ENCODE results near the gene NCOA5. TPM values are rescaled to one million over a fixed set of nuclear protein-coding genes. Genes with fewer than 3 reads are reported as not detected.
A peak's percentile ranks its signal among the peaks of the same experiment; 100 is the strongest.

The NCOA5 gene
- total and polyA plus RNA-seq, 10 of the 15 experiments (the other 5 are each of a cell fraction or from before 2014, with no cell fraction given), result 7.7 to 38.1 (median 30.1) TPM

DNA sequence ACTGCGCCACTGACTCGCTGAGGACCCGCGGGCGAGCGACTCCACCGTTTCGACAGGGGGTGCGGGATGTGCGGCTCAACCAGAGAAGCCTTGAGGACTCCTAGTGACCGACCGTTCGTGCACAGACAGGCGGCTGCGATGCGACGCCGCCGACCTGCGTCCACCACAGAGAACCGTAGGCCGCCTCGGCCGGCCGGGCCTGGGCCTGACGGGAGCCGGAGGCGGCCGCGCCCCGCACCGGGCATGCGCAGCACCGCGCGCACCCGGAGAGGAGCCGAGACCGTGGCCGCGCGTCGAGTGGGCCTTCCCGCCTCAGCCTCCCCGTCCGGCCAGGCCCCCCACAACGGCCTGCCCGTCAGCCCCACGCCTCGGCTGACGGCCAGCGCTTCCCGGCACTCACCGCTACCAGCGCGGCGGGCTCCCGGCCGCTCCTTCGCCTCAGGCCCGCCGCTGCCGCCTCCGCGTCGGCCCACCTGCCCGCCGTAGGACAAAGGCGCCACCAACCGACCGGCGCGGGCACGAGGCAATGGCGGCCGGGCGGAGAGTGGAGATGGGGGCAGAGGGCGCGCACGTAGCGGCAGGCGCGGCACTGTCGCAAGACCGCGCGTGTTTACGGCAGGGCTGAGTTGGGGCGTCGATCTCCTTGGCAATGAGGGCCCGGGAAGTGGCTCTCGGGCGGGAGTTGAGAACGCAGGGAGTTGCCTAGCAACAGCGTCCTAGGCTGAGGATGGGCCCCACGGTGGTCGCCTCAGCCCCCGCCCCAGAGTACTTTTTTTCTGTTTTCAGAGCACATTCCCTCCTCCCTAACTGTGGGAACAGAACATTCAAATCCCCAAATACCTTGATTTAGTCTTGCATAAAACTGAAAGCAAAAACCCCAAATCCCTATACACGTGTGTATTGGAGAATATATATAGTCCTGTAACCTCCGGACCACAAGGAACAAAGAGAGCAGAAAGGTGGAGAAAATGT is at the start of gene NCOA5 (continued):
- TF ChIP-seq ESRRA (IDR thresholded peaks at IDR 0.05; ENCODE audit: low read length), result no peak
- peak; percentile 40 to 64; a peak in 2 of 3 replicates for TF ChIP-seq EGR1 (IDR thresholded peaks at IDR 0.05; ENCODE audit: borderline replicate concordance in 1 of 2, low read depth in 2 of 2, low read length in 2 of 2)
- TF ChIP-seq, protein P1, sequence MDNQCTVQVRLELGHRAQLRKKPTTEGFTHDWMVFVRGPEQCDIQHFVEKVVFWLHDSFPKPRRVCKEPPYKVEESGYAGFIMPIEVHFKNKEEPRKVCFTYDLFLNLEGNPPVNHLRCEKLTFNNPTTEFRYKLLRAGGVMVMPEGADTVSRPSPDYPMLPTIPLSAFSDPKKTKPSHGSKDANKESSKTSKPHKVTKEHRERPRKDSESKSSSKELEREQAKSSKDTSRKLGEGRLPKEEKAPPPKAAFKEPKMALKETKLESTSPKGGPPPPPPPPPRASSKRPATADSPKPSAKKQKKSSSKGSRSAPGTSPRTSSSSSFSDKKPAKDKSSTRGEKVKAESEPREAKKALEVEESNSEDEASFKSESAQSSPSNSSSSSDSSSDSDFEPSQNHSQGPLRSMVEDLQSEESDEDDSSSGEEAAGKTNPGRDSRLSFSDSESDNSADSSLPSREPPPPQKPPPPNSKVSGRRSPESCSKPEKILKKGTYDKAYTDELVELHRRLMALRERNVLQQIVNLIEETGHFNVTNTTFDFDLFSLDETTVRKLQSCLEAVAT (IDR thresholded peaks at IDR 0.05), result no peak
- TF ChIP-seq CREM (IDR thresholded peaks at IDR 0.05; ENCODE audit: low read depth), result peak; percentile 73
- no peak for TF ChIP-seq SMC3 (IDR thresholded peaks at IDR 0.05; ENCODE audit: borderline replicate concordance, low read length)
- TF ChIP-seq GATAD2B (conservative IDR thresholded peaks at IDR 0.05; ENCODE audit: low read depth), result peak; percentile 95
- TF ChIP-seq ASH2L (IDR thresholded peaks at IDR 0.05; ENCODE audit: borderline replicate concordance, low read depth), result 0 out of 2 replicates have a peak, but pooled peaks have one; percentile 68
- no peak for TF ChIP-seq GABPA (IDR thresholded peaks at IDR 0.05; ENCODE audit: low read depth)
- TF ChIP-seq MTA3 (IDR thresholded peaks at IDR 0.05; ENCODE audit: borderline replicate concordance, low read length), result no peak
- TF ChIP-seq ZNF274 (IDR thresholded peaks at IDR 0.05; ENCODE audit: insufficient read depth, insufficient read length), result no peak
- TF ChIP-seq TBL1XR1 (IDR thresholded peaks at IDR 0.05; ENCODE audit: low read depth, low read length), result peak; percentile 23; the same call in 1 of the 2 replicates
- no peak; the same call in 1 of the 2 replicates for TF ChIP-seq TARDBP (IDR thresholded peaks at IDR 0.05; ENCODE audit: borderline replicate concordance)
- TF ChIP-seq, protein P2, sequence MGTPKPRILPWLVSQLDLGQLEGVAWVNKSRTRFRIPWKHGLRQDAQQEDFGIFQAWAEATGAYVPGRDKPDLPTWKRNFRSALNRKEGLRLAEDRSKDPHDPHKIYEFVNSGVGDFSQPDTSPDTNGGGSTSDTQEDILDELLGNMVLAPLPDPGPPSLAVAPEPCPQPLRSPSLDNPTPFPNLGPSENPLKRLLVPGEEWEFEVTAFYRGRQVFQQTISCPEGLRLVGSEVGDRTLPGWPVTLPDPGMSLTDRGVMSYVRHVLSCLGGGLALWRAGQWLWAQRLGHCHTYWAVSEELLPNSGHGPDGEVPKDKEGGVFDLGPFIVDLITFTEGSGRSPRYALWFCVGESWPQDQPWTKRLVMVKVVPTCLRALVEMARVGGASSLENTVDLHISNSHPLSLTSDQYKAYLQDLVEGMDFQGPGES (IDR thresholded peaks at IDR 0.05), result no peak
- TF ChIP-seq MYB (IDR thresholded peaks at IDR 0.05; ENCODE audit: borderline replicate concordance, low read depth, low read length), result no peak
- no peak for TF ChIP-seq SRF (IDR thresholded peaks at IDR 0.05; ENCODE audit: low read depth in 2 of 2, low read length in 2 of 2)
- TF ChIP-seq, protein P3, sequence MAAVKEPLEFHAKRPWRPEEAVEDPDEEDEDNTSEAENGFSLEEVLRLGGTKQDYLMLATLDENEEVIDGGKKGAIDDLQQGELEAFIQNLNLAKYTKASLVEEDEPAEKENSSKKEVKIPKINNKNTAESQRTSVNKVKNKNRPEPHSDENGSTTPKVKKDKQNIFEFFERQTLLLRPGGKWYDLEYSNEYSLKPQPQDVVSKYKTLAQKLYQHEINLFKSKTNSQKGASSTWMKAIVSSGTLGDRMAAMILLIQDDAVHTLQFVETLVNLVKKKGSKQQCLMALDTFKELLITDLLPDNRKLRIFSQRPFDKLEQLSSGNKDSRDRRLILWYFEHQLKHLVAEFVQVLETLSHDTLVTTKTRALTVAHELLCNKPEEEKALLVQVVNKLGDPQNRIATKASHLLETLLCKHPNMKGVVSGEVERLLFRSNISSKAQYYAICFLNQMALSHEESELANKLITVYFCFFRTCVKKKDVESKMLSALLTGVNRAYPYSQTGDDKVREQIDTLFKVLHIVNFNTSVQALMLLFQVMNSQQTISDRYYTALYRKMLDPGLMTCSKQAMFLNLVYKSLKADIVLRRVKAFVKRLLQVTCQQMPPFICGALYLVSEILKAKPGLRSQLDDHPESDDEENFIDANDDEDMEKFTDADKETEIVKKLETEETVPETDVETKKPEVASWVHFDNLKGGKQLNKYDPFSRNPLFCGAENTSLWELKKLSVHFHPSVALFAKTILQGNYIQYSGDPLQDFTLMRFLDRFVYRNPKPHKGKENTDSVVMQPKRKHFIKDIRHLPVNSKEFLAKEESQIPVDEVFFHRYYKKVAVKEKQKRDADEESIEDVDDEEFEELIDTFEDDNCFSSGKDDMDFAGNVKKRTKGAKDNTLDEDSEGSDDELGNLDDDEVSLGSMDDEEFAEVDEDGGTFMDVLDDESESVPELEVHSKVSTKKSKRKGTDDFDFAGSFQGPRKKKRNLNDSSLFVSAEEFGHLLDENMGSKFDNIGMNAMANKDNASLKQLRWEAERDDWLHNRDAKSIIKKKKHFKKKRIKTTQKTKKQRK (IDR thresholded peaks at IDR 0.05; ENCODE audit: low read depth, low read length), result no peak
- TF ChIP-seq, protein P4, sequence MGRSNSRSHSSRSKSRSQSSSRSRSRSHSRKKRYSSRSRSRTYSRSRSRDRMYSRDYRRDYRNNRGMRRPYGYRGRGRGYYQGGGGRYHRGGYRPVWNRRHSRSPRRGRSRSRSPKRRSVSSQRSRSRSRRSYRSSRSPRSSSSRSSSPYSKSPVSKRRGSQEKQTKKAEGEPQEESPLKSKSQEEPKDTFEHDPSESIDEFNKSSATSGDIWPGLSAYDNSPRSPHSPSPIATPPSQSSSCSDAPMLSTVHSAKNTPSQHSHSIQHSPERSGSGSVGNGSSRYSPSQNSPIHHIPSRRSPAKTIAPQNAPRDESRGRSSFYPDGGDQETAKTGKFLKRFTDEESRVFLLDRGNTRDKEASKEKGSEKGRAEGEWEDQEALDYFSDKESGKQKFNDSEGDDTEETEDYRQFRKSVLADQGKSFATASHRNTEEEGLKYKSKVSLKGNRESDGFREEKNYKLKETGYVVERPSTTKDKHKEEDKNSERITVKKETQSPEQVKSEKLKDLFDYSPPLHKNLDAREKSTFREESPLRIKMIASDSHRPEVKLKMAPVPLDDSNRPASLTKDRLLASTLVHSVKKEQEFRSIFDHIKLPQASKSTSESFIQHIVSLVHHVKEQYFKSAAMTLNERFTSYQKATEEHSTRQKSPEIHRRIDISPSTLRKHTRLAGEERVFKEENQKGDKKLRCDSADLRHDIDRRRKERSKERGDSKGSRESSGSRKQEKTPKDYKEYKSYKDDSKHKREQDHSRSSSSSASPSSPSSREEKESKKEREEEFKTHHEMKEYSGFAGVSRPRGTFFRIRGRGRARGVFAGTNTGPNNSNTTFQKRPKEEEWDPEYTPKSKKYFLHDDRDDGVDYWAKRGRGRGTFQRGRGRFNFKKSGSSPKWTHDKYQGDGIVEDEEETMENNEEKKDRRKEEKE (IDR thresholded peaks at IDR 0.05), result peak; percentile 71; the same call in 1 of the 2 replicates
- TF ChIP-seq, protein P5, sequence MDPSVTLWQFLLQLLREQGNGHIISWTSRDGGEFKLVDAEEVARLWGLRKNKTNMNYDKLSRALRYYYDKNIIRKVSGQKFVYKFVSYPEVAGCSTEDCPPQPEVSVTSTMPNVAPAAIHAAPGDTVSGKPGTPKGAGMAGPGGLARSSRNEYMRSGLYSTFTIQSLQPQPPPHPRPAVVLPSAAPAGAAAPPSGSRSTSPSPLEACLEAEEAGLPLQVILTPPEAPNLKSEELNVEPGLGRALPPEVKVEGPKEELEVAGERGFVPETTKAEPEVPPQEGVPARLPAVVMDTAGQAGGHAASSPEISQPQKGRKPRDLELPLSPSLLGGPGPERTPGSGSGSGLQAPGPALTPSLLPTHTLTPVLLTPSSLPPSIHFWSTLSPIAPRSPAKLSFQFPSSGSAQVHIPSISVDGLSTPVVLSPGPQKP (IDR thresholded peaks at IDR 0.05; ENCODE audit: low read depth, low read length), result 0 out of 2 replicates have a peak, but pooled peaks have one; percentile 11

Data from GM12878 (cell line).